HepG2 (cell line): ENCODE measurements around the gene CCT7. TPM values are rescaled to one million over a fixed set of nuclear protein-coding genes. Genes with fewer than 3 reads are reported as not detected.

ENCODE experiments used
- ATAC-seq: fragments of 200-7000 bp; cut with Tn5 transposase; 3 replicates; pipeline ENCODE4 v1.9.1; 2020; ENCODE audit warnings: mild to moderate bottlenecking, moderate library complexity
- BruUV-seq: library from RNA; stranded (reverse); fragments of 400-500 nt; replicated peaks from 2 replicates; lab custom pipeline; 2021; lab: Mats Ljungman, UMichigan
- CTCF ChIA-PET: fragments of 300-600 bp; formaldehyde crosslinking; extraction: SDS; loops from one replicate; lab custom pipeline; 2021; ENCODE audit warnings: low total read pairs, inconsistent platforms, low intra/inter-chr PET ratio; lab: Yijun Ruan, JAX
- POLR2A ChIA-PET: fragments of 350-600 bp; sonication (Branson Sonifier 250); formaldehyde crosslinking; loops from one replicate; lab custom pipeline; 2020; ENCODE audit warnings: antibody characterized with exemption, inconsistent platforms; lab: Yijun Ruan, JAX
- DNase-seq: peaks from one replicate; pipeline ENCODE4 v3.0.0-alpha.2; 2015; ENCODE audit warnings: low spot score
- FAIRE-seq: peaks from 3 replicates; lab custom pipeline; 2011; peaks lifted over from hg19 to GRCh38; lab: Jason Lieb, UNC
- H2AFZ ChIP-seq: one replicate; pipeline ENCODE4 v1.6.1; 2011; ENCODE audit warnings: low read length, inconsistent platforms
- H3K27ac ChIP-seq: fragments of 300-600 bp; 3 replicates; pipeline ENCODE4 v1.8.0; 2011; ENCODE audit warnings: mixed run types, mild to moderate bottlenecking, mixed read lengths, low read length, inconsistent platforms; ENCODE audit not compliant: insufficient read depth; ENCODE audit errors: extremely low read length
- H3K27me3 ChIP-seq, 2 experiments: fragments of 200-600 bp in 1 of 2; 2 replicates in 1 of 2; 3 replicates in 1 of 2; pipeline versions ENCODE4 v1.6.0 to v1.8.0; 2011; ENCODE audit warnings: low read length in 2 of 2, mild to moderate bottlenecking in 2 of 2, moderate library complexity in 2 of 2, inconsistent platforms in 1 of 2; ENCODE audit not compliant: insufficient read depth in 2 of 2, control insufficient read depth in 1 of 2
- H3K36me3 ChIP-seq, 2 experiments: fragments of 200-600 bp in 1 of 2; replicated peaks in 1 of 2; 2 replicates in 1 of 2; 3 replicates in 1 of 2; pipeline versions ENCODE4 v1.5.1 to v1.8.0; 2011; ENCODE audit warnings: low read length in 2 of 2, inconsistent platforms in 1 of 2; ENCODE audit not compliant: insufficient read depth in 2 of 2, control insufficient read depth in 1 of 2
- H3K4me1 ChIP-seq: 2 replicates; pipeline ENCODE4 v1.5.1; 2012; ENCODE audit warnings: low read length, inconsistent platforms; ENCODE audit not compliant: insufficient read depth
- H3K4me2 ChIP-seq: 2 replicates; pipeline ENCODE4 v1.6.0; 2011; ENCODE audit warnings: low read depth, low read length, inconsistent platforms
- H3K4me3 ChIP-seq, 3 experiments: fragments of 200-600 bp in 1 of 3; sonication (generic), shearing (Covaris generic) in 1 of 3; replicated peaks in 1 of 3; 2 replicates each; pipeline ENCODE4 v1.5.1; 2011 to 2016; ENCODE audit warnings: low read length in 3 of 3, inconsistent platforms in 2 of 3, low read depth in 2 of 3, mild to moderate bottlenecking in 2 of 3, control low read depth in 1 of 3, mixed read lengths in 1 of 3; ENCODE audit not compliant: insufficient read depth in 1 of 3
- H3K79me2 ChIP-seq: one replicate; pipeline ENCODE4 v1.6.1; 2011; ENCODE audit warnings: low read length, inconsistent platforms; ENCODE audit not compliant: insufficient read depth
- H3K9ac ChIP-seq: 2 replicates; pipeline ENCODE4 v1.6.0; 2011; ENCODE audit warnings: mild to moderate bottlenecking, low read depth, low read length, inconsistent platforms; ENCODE audit not compliant: insufficient read depth
- H3K9me3 ChIP-seq: 2 replicates; pipeline ENCODE4 v1.5.1; 2012; ENCODE audit warnings: mild to moderate bottlenecking, low read length
- H4K20me1 ChIP-seq: 2 replicates; pipeline ENCODE4 v1.6.0; 2011; ENCODE audit warnings: inconsistent platforms, mild to moderate bottlenecking, low read length, moderate library complexity; ENCODE audit not compliant: insufficient read depth
- ATRX ChIP-seq: sonication (generic); formaldehyde crosslinking; IDR thresholded peaks from 2 replicates; pipeline ENCODE4 v1.4.0; 2020; ENCODE audit warnings: missing genetic modification reagents, borderline replicate concordance
- CREB1 ChIP-seq, 2 experiments: fragments of 450-650 bp in 1 of 2; IDR thresholded peaks; 2 replicates each; pipeline ENCODE4 v1.6.1; 2016 to 2017; ENCODE audit warnings: control low read depth in 1 of 2, mild to moderate bottlenecking in 1 of 2, missing compliant biosample characterization in 1 of 2, missing genetic modification characterization in 1 of 2
- FOXP4 ChIP-seq: sonication (generic); formaldehyde crosslinking; IDR thresholded peaks from 2 replicates; pipeline ENCODE4 v1.4.0; 2020; ENCODE audit warnings: missing genetic modification reagents
- RBM22 ChIP-seq: fragments of 200-400 bp; formaldehyde crosslinking; optimal IDR thresholded peaks from 2 replicates; pipeline ENCODE3; 2017; ENCODE audit warnings: mild to moderate bottlenecking, low read length, moderate library complexity
- SATB2 ChIP-seq: sonication (generic); formaldehyde crosslinking; IDR thresholded peaks from 2 replicates; pipeline ENCODE4 v1.5.0; 2020; ENCODE audit warnings: missing genetic modification reagents
- TRAFD1 ChIP-seq: sonication (generic); formaldehyde crosslinking; IDR thresholded peaks from 2 replicates; pipeline ENCODE4 v1.5.1; 2020; ENCODE audit warnings: missing genetic modification reagents, mild to moderate bottlenecking, borderline replicate concordance
- ZNF383 ChIP-seq: sonication (generic); formaldehyde crosslinking; IDR thresholded peaks from 2 replicates; pipeline ENCODE4 v1.4.0; 2020; ENCODE audit warnings: missing genetic modification reagents, mild to moderate bottlenecking, borderline replicate concordance
- ZSCAN29 ChIP-seq: sonication (generic); formaldehyde crosslinking; conservative IDR thresholded peaks from 2 replicates; pipeline ENCODE4 v1.4.0; 2020; ENCODE audit warnings: mild to moderate bottlenecking, missing genetic modification reagents
- WGBS: methylation state at CpG from one replicate; pipeline ENCODE4 v1.1.6; 2017; ENCODE audit warnings: low lambda C conversion rate; 5-methylcytosine and 5-hydroxymethylcytosine counted together
- in situ Hi-C: cut with HindIII; loops from 2 replicates; pipeline ENCODE4 v1.10.0; 2017; ENCODE audit warnings: low pct_unique_long_range_greater_than_20kb; ENCODE audit not compliant: extremely low pct_ligation_motif_present
- intact Hi-C: fragments of 100-400 bp; cut with micrococcal nuclease; formaldehyde crosslinking; loops from one replicate; pipeline ENCODE4 v1.10.0; 2022; ENCODE audit not compliant: unreplicated experiment
- polyA plus RNA-seq, 8 experiments: library from polyadenylated mRNA; depleted of rRNA in 3 of 8; stranded (reverse) in 7 of 8; unstranded in 1 of 8; fragments of >200 nt; fragmentation: Illumina TruSeq in 4 of 8; extraction: Trizol in 4 of 8; gene quantifications; 2 replicates each; pipeline versions ENCODE4 v1.2.1 to v1.2.3, GENCODE V29; 2011 to 2016; ENCODE audit warnings: low read depth in 4 of 8, missing spikeins in 1 of 8, mixed read lengths in 1 of 8; ENCODE audit not compliant: insufficient read depth in 1 of 8
- total RNA-seq, 5 experiments: library from RNA; depleted of rRNA; stranded (reverse); fragments of >200 nt; fragmentation: Illumina TruSeq; extraction: Trizol; gene quantifications; 2 replicates each; pipeline ENCODE4 v1.2.3, GENCODE V29; 2016; ENCODE audit warnings: low read depth in 1 of 5

The CCT7 gene
- total and polyA plus RNA-seq, 2 of the 13 experiments (the other 11 are each of a cell fraction or from before 2014, with no cell fraction given): 347 to 517 TPM

GRCh38 chr2:73237168-73237567, 3.1 kb downstream of the CCT7 start (continued):
- TF ChIP-seq ZSCAN29 (CRISPR knock-in tag) (no peak), FOXP4 (no peak)

- peaks cover 21 to 50% of the 10 kb centered on the region in 2 experiments for H3K36me3 ChIP-seq
- H3K27me3 ChIP-seq: peaks cover 0 to 6% of the 10 kb centered on the region in 2 experiments; a peak in 1 of 5 replicates
- no TSS peak for BruUV-seq
- H3K4me1 ChIP-seq: peaks cover 51% of the 10 kb centered on the region
- DNase-seq (no peak), FAIRE-seq (no peak)
- peak overlapping the region; percentile 32; the same call in 1 of the 2 replicates for H3K9ac ChIP-seq
- POLR2A ChIA-PET: interaction anchor here (0.6 to 7.2 kb wide), 5 partner anchors 9 to 50 kb away, joined by 3 to 125 read pairs (median 3); partner anchors contain the start of gene SMYD5
- CTCF ChIA-PET: no interaction called here
- intact Hi-C loops (no loop called here), in situ Hi-C loops (no loop called here)
- peaks cover 56% of the 10 kb centered on the region for H4K20me1 ChIP-seq
- H3K4me3 ChIP-seq: no peak overlapping the region
- no peak overlapping the region for H2AFZ ChIP-seq
- no peak for TF ChIP-seq TRAFD1
- TF ChIP-seq RBM22: peak; percentile 23
- no peak for TF ChIP-seq ATRX (CRISPR knock-in tag)
- TF ChIP-seq CREB1 (IDR thresholded peaks at IDR 0.05): no peak
- TF ChIP-seq CREB1 (CRISPR knock-in tag; IDR thresholded peaks at IDR 0.05): 0 out of 2 replicates have a peak, but pooled peaks have one; percentile 13
- TF ChIP-seq SATB2 (CRISPR knock-in tag): no peak
- TF ChIP-seq ZNF383 (CRISPR knock-in tag): no peak
- TF ChIP-seq, all 625 proteins: peak for 2
- WGBS: 92% methylated on average over 3 of the region's 3 CpGs
- Histone ChIP-seq H3K79me2 (peaks cover 76% of the 10 kb centered on the region), H3K9me3 (no peaks in the 10 kb centered on the region), H3K27ac (no peak overlapping the region), H3K4me2 (no peak overlapping the region)
- no peak for ATAC-seq
These were observed 4.0 kb downstream of the CCT7 start for GRCh38 chr2:73238149-73238548.
